Thoracic aorta (tissue), 2 donors: ENCODE data around the gene AGL. TPM values are rescaled to one million over a fixed set of nuclear protein-coding genes. Genes with fewer than 3 reads are reported as not detected.

Source experiments
- ATAC-seq: fragments of 150-250 bp; one replicate; pipeline ENCODE4 v1.8.0; 2017; ENCODE audit warnings: low read depth; ENCODE audit not compliant: insufficient number of reproducible peaks, low FRiP score
- DNase-seq: peaks from one replicate; pipeline ENCODE4 v3.0.0-alpha.2; 2020; ENCODE audit warnings: low spot score
- H3K27ac ChIP-seq, 2 donors: fragments of 200-600 bp; sonication (generic); 1 replicate in 1 of 2; 2 replicates in 1 of 2; pipeline ENCODE4 v1.5.1; 2016; ENCODE audit warnings: mild to moderate bottlenecking in 2 of 2, moderate library complexity in 2 of 2
- H3K27me3 ChIP-seq: fragments of 200-600 bp; sonication (generic); replicated peaks from 2 replicates; pipeline ENCODE4 v1.6.0; 2016; ENCODE audit warnings: mild to moderate bottlenecking; ENCODE audit not compliant: insufficient read depth
- H3K36me3 ChIP-seq: fragments of 200-600 bp; sonication (generic); one replicate; pipeline ENCODE4 v1.5.1; 2016
- H3K4me1 ChIP-seq, 2 donors: fragments of 200-600 bp; sonication (generic); 1 replicate in 1 of 2; 2 replicates in 1 of 2; pipeline versions ENCODE4 v1.5.1 to v1.6.0; 2016; ENCODE audit warnings: low read depth in 2 of 2, mild to moderate bottlenecking in 1 of 2; ENCODE audit not compliant: control insufficient read depth in 1 of 2
- H3K4me3 ChIP-seq: fragments of 200-600 bp; sonication (generic); 2 replicates; pipeline ENCODE4 v1.5.1; 2016; ENCODE audit warnings: mild to moderate bottlenecking
- H3K9me3 ChIP-seq: fragments of 200-600 bp; sonication (generic); 2 replicates; pipeline ENCODE4 v1.5.1; 2016
- CTCF ChIP-seq: fragments of 200-600 bp; sonication (generic); IDR thresholded peaks from one replicate; pipeline ENCODE4 v1.5.1; 2019; ENCODE audit warnings: antibody characterized with exemption
- total RNA-seq, 2 donors: library from RNA; depleted of rRNA; stranded (reverse); fragments of >200 nt; gene quantifications; one replicate each; pipeline versions ENCODE4 v1.1.0 to v1.2.3, GENCODE V29; 2016

AGL gene
- total RNA-seq, 2 donors from 2014 or later: 21.3 to 36.2 TPM

- no peaks in the 10 kb centered on the region for H3K36me3 ChIP-seq
- H3K27me3 ChIP-seq: no peaks in the 10 kb centered on the region
- TF ChIP-seq CTCF: no peak
- peak overlapping the region; percentile 0 to 36 for H3K27ac ChIP-seq
- ATAC-seq (no peak), DNase-seq (no peak)
- no peak overlapping the region for H3K4me3 ChIP-seq
- peaks cover 13 to 25% of the 10 kb centered on the region in 2 donors for H3K4me1 ChIP-seq
- H3K9me3 ChIP-seq: no peaks in the 10 kb centered on the region
Measured at GRCh38 chr1:99867682-99868081, 17.5 kb downstream of the AGL start.

- DNase-seq (no peak), ATAC-seq (no peak)
- H3K36me3 ChIP-seq: no peaks in the 10 kb centered on the region
- peaks cover 13 to 25% of the 10 kb centered on the region in 2 donors for H3K4me1 ChIP-seq
- H3K9me3 ChIP-seq: no peaks in the 10 kb centered on the region
- no peak for TF ChIP-seq CTCF
- H3K27ac ChIP-seq: no peak overlapping the region
- no peak overlapping the region for H3K4me3 ChIP-seq
- no peaks in the 10 kb centered on the region for H3K27me3 ChIP-seq
Measured at GRCh38 chr1:99869304-99869703, 19.1 kb downstream of the AGL start.

GRCh38 chr1:99869723-99870122 lies 19.6 kb downstream of the AGL start:
- no peak overlapping the region for H3K27ac ChIP-seq
- no peaks in the 10 kb centered on the region for H3K36me3 ChIP-seq
- DNase-seq: no peak
- no peak overlapping the region for H3K4me3 ChIP-seq
- no peaks in the 10 kb centered on the region for H3K9me3 ChIP-seq
- no peak for ATAC-seq
- peaks cover 13 to 25% of the 10 kb centered on the region in 2 donors for H3K4me1 ChIP-seq
- no peaks in the 10 kb centered on the region for H3K27me3 ChIP-seq
- TF ChIP-seq CTCF: no peak

- ATAC-seq (no peak), DNase-seq (no peak)
- Histone ChIP-seq H3K36me3 (peaks cover 16% of the 10 kb centered on the region), H3K9me3 (no peaks in the 10 kb centered on the region), H3K27ac (no peak overlapping the region), H3K27me3 (no peaks in the 10 kb centered on the region), H3K4me1 (peaks cover 13 to 22% of the 10 kb centered on the region in 2 donors), H3K4me3 (no peak overlapping the region)
- no peak for TF ChIP-seq CTCF
Measured at GRCh38 chr1:99872063-99872462, 21.9 kb downstream of the AGL start.

GRCh38 chr1:99877568-99877967 lies 27.4 kb downstream of the AGL start:
- H3K27ac ChIP-seq: no peak overlapping the region
- H3K4me3 ChIP-seq: no peak overlapping the region
- no peak for ATAC-seq
- H3K4me1 ChIP-seq: no peaks in the 10 kb centered on the region
- no peak for DNase-seq
- no peak for TF ChIP-seq CTCF
- H3K9me3 ChIP-seq: no peaks in the 10 kb centered on the region
- no peaks in the 10 kb centered on the region for H3K27me3 ChIP-seq
- peaks cover 20% of the 10 kb centered on the region for H3K36me3 ChIP-seq
